Mesenteric fat pad (tissue), 1 donor: ENCODE measurements around the gene DMRTB1. TPM values are rescaled to one million over a fixed set of nuclear protein-coding genes. Genes with fewer than 3 reads are reported as not detected.
A peak's percentile ranks its signal among the peaks of the same experiment; 100 is the strongest.

Experiments used
- DNase-seq: peaks from one replicate; pipeline ENCODE4 v3.0.0-alpha.2; 2020; ENCODE audit warnings: low spot score
- long read RNA-seq: library from polyadenylated mRNA; unstranded; transcript quantifications from one replicate; pipeline ENCODE4 v2.0.0, GENCODE V29; 2020
- total RNA-seq: library from RNA; stranded (reverse); fragmentation: NEBNext Ultra II Directional; extraction: Animal tissue kit (Norgen Biotek cat#: 25700); gene quantifications from one replicate; pipeline ENCODE4 v1.2.1, GENCODE V29; 2021
- donor health status: DM: yes; HTN: yes; CAD: no.

Gene DMRTB1
- not detected for total RNA-seq
- long read RNA-seq: 0 reads

DNA sequence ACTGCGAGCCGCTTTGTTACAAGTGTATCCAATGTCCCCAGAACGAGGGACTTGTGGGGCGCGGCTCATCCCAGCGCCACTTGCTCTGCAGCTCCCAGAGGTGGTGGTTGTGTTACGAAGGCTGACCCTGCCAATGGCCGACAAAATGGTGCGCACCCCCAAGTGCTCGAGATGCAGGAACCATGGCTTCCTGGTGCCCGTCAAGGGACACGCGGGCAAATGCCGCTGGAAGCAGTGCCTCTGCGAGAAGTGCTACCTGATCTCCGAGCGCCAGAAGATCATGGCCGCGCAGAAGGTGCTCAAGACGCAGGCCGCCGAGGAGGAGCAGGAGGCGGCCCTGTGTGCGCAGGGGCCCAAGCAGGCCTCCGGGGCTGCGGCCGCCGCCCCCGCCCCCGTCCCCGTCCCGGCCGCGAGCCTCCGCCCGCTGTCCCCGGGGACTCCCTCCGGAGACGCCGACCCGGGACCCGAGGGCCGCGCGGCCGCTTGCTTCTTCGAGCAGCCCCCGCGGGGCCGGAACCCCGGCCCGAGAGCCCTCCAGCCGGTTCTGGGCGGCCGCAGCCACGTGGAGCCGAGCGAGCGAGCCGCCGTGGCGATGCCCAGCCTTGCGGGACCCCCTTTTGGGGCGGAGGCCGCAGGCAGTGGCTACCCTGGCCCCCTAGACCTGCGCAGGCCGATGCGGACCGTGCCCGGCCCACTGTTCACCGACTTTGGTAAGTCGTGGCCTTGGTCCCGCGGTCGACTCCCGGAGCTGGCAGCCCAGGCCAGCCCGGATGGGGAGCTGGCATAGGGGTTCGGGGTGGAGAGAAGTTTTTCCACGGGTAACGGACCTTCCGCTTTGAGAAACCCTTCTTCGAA, at the start of gene DMRTB1:
TSS of gene DMRTB1 (plus strand) at position 79 of the 855 bp plus-strand sequence. CDS start at position 134, 55 bp downstream.
- peak; percentile 74 for DNase-seq

DNA sequence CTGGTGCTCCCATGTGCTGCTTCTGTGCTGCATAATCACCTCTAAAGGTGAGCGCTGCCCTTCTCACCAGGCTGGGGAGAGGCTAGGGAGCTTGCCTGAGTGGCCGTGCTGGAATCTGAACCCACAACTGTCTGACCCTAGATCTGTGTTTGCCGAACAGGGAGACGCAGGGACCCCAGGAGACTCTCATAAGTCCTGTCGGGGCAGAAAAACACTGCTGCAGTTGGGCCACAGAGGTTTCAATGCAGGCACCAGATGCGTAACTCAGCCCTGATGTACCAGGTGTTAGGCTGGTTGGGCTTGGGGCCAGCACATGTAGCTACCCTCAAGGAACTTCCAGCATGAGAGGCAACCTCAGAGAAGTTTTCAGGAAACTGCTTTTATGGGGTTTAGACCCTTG, 49.5 kb upstream of the DMRTB1 start:
- DNase-seq: no peak

DNA sequence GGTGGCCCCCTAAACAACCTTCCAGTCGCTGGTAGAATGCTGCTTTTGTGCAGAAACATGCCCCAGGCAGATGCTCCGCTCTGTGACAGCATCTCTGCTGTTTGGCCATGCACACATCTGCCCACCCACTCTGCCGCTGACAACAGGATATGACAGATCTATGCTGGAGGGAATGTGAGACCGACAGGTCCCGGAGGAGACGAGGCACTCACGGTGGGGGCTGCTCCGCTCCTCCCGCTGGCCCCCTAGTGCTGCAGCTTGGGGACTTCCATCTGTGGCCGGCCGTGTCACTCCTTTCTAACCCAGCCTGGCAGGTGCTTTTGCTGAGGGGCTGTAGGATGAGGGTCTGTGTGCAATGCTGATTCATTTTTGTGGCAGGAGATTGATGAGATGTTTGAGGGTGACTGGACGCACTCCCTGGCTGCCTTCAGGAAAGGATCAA, 49.1 kb upstream of the DMRTB1 start:
- DNase-seq: no peak

DNA sequence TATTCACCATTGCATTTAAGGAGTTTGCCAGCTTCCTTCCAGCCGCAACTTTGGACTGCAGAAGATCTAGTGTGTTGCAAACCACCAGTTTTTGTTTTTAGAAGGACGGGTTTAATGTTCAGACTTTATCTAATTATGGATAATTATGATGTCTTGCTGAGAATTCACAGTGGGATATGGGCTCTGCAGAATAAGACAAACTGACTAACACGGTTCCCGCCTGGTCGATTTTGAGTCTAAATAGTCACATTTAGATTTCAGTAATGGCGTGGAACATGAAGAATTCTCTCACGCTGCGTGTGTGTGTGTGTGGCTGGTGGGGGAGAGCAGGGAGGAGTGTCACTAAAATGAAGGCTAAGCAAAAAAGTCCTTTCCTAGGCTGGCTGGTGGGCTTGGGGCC, 48.5 kb upstream of the DMRTB1 start:
- DNase-seq: no peak

DNA sequence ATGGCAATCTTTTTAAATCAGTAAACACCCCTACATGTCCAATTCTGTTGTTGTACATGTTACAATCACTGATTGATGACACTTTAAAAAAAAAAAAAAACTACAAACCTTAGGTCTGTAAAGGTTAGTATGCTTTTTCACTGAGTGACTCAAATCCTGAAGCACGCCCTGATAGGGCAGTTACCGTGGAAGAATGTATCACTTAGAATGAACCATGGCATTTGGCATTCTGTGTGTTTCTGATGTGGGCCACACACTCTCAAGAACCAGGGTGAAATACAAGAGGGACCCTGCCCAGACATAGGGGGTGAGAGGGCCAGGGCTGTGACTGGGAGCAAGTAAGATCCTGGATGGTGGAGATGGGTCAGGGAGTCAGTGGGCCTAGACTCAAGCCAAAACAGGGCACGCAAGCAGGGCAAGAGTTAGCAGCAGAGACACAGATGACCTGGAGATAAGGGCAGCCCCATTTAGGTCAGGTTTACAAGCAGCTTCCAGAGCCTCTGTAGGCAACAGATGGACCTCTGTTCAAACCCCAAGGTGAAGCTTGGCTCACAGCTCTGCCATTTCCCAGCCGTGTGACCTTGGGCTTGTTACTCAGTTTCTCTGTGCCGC, 47.6 kb upstream of the DMRTB1 start:
- no peak for DNase-seq

DNA sequence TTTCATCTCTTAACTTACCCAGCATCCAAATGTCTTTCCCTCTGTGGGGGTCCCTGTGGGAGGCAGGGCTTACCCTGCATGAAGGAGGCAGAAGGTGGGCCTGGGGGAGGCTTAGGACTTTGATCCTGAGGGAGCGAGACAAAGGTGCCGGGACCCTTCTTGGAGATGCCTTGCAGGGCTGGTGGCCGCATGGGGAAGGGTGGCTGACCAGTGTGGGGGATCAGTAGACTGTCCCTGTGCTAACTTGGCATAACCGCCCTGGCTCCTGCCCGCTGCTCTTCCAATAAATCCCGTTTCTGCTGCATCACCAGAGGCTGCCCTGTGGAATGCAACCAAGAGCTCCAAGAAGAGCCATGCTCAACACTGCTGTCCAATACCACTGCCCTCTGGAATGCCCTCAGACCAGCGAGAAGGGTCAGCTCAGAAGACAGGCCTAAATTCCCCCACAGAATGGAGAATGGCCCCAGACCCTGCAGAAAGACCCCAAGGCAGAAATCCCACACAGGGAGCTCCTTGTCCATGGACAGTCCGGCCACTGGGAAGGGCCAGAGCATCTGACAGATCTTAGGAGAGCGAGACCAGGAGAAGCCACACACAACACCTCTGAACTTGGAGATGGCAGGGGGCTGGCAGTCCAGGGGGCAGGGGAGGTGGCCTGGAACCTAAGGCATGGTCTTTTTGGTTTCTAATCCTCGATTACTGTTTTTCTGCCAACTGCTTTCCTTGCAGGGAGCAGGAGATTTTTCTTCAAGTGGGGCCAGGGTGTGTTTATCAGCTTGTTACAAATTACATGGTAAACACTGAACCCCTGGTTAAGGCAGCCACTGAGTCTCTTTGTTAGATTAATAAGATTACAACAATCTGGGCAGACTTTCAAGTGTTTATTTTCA, 46.7 kb upstream of the DMRTB1 start:
- no peak for DNase-seq

DNA sequence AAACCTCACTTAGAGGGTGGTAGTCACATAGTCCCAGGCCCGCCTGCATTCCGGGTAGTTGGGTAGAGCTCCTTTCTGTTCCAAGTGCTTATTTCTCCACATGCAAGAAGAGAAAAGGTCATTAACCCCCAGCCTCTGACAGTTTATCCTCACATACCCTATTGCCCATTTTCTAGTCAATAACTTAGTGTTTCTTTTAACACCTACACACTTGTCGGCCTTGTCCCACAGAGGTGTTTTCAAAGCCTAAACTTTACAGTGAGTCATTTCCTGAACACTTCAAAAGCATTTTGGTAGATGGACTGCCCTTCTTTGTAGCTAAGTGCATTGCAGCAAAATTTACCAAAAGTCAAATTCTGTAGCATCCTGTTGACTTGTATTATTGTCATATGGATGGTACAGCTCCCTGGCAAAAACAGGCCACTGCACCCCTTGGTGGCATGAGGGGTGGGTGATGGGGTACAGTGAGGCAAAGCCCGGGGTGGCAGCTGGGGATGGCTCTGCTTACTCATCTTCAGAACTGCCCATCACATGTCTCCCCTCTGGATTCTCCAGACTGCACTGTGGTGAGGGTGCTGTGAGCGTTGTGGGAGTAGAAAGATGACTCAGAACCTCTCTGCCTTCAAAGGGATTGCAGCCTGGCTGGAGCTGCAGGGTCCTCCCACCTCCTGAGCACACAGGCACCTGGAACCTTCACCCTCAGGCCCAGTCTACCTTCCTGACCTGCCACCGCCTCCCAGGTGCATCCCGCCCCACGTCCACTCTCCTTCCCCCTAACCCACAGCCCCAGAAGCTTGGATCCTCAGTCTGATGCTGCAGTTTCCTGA, 45.8 kb upstream of the DMRTB1 start:
- DNase-seq: no peak

DNA sequence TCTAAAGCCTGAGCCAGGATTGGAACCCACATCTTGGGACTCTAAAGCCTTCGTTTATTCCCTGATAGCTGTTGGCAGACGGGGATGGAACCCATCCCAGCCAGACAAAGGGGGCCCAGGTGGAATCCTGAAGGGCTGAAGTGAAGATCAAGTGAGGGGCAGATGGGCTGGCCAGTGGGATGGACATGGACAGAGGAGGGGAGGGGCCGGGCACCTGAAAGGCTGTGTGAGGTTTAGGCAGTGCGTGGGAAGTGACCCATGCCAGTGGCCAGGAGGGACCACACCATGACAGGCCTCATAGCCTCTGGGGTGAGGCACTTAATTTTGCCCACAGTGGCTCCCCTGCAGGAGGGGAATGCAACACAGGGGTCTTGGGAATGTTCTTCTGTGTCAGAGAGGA, 44.6 kb upstream of the DMRTB1 start:
- no peak for DNase-seq

DNA sequence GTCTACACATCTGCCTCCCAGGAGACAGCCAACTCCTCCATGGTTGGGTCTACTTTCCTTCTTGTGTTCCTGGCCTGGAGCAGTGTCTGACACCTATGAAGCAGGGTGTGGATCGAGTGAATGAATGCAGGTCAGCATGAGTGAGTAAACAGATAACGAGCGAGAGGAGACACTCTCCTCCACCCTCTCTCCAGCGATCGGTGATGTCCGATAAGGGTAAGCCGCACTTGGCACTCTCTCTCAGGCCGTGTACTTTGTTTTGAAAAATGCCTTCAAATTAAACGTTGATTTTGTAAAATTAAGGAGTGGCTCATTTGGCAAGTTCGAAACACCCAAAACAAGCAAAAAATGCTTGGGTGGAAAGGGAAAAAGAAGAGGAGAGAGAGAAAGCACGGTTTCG, 43.8 kb upstream of the DMRTB1 start:
- DNase-seq: no peak

DNA sequence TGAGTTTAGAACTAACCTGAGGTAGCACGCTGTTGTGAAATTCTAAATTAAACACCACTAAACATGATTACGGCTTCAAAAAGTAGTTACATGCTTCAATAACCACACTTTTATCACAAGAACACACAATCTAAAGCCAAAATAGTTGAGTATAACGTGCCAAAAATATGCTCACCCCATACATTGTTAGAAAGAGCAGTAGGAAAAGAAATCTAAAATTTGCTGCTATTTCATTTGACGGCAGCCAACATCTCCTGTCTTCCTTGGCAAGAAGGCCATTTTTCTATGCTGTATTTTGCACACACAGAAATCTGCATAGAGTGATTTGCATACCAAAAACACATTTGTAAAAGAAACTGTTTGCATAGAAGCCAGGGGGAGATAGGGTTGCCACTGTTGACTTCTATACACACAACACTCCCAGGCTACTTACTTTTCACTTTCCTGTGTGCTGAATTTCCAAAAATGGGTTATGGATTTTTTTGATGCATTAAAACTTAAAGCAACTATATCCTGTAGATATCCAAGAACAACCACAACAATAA, 42.9 kb upstream of the DMRTB1 start:
- DNase-seq: no peak

DNA sequence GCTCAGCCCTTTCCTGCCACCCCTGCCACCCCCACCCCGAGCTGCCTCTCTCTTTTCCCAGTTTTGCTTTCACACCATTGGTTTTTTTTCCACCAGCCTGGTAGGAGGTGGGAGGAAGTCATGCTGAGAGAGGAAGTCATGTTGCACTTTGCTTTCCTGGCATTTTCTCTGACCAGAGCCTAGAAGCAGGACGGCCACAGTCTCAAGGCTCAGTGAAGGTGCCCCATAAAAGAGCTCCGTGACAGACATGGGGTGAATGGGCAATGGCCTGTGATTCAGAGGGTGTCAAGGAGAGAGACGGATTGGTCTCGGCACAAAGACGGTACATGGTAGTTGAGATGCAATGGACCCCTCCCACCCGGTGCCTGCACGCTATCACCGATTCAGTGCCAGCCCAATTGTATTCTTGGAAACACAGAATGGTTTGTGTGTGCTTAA, 42.1 kb upstream of the DMRTB1 start:
- DNase-seq: no peak

DNA sequence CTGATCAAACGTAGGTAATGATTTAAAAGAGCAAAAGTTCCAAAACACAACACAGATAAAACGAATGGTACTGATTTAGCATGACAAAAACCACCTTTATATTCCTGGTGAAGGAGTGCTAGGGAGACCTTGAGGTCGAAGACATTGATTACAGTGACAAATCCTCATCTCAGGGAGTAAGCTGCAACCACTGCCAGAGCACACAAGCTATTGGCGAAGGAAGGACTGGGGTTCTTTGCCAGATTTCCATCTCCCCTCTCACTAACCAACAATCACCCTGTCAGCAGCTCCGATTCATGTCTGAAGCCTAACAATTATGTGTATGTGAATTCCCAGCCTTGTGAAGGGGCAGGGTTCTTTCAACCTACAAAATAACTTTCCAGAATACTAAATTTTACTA, 40.2 kb upstream of the DMRTB1 start:
- no peak for DNase-seq

DNA sequence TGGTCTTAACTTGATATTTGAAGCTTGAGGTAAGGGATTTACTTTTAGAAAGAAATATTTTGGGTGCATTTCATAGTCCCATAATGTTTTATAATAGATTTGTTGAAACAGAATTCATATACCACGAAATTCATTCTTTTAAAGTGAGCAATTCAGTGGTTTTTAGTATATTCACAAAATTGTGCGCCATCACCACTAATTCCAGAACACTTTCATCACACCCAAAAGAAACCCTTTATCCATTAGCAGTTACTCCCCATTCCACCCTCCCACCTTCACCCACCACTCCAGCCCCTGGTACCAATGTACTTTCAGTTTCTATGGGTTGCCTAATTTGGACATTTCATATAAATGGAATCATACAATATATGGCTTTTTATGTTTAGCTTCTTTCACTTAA, 38.9 kb upstream of the DMRTB1 start:
- no peak for DNase-seq

DNA sequence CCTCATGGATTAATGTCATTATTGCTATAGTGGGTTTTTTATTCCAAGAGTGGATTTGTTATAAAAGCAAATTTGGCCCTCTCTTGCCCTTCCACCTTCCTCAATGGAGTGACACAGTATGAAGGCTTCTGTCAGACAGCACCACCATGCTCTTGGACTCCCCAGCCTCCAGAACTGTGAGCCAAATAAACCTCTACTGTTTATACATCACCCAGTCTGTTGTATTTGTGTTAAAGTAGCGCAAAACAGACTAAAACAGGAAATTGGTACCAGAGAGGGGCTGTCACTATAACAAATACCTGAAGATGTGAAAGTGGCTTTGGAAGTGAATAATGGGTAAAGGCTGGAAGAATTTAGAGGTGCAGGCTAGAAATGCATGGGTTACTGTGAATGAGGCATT, 38.0 kb upstream of the DMRTB1 start:
- DNase-seq: no peak

DNA sequence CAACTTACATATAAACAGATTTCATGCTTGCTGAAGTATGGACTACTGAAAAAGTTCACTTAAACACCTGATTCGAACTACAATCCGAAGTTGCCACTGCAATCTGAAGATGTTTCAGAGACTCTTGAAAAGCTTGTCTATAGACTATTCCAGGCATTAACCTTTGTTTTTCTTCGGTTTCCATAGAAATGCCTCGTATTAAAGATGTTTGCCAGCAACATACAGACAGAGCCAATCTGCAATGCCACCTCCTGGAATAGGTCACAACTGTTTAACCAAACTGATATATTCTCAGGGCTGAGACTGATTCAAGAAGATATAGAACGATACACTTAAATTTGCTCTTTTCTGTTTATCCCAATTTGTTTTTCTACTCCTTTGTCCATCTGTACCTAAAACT, 28.9 kb upstream of the DMRTB1 start:
- DNase-seq: no peak

DNA sequence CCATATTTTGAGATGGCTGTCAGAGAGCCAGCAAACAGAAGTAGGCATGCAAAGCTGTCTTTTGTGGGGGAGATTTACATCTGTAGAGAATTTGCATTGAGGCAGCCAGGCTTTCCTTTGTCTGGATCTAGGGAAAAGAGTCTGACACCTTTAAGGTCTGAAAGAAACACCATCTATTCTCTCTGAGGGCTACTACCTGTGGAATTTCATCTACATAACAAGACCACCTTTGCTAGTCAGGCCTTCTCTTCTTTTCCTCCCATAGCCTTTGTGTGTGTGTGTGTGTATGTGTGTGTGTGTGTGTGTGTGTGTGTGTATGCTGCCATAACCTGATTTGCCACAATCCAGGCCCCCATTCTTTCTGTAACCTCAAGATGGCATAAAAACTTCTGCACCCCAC, 28.4 kb upstream of the DMRTB1 start:
- DNase-seq: no peak

DNA sequence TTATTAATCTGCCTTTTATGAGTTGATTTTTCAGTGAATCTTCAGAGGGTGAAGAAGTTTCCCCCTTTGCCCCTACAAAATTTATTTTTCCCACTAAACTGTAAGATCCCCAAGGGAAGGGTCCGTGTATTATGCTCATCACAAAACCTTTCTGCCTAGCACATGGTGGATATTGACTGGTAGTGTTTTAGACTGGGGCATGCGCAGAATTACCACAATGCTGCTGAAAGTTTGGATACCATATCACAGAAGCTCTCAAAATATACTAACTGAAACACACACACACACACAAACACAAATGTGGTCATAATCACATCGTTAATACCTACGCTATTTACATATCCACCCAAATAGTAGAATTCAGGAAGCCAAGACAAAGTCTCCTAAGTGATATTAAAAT, 28.0 kb upstream of the DMRTB1 start:
- DNase-seq: no peak

DNA sequence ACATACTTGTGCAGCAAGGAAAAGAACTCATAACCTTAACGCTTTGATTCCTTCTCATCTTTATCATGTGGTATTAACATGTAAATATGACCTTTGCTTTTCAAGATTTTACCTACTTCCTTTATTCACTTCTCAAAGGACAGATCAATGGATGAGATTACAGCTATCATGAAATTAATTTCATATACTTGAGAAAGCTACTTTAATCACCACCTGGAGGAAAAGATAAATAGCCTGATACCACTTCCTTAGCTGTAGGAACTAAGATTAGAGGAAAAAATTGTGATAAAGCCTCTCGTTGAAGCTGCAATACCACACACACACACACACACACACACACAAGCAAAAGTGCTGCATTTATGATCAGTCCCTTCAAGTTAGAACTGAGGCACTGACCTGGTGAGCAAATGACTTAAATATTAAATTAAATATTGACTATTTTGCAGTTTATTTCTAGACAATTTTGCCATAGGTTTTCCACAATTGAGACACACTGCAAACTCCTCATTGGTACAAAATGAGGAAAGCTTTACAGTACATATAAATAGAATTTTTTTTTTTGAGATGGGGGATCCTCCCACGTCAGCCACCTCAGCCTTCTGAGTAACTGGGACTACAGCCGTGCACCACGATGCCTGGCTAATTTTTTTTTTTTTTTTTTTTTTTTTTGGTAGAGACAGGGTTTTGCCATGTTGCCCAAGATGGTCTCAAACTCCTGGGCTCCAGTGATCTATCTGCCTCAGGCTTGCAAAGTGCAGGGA, 27.2 kb upstream of the DMRTB1 start:
- DNase-seq: no peak

DNA sequence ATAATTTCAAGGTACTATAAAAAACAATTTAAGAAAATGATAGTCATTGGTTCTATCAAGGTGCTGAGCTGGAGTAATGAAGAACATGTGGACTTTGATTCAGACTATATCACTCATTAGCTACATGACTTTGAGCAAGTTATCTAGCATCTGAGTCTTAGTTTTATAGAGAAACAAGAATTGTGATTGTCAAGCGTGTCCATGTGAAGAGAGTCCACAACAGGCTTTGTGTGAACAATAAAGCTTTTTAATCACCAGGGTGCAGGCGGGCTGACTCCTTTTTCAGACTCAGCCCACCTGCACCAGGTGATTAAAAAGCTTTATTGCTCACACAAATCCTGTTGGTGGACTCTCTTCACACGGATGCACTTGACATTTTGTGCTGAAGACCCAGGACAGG, 26.6 kb upstream of the DMRTB1 start:
- DNase-seq: no peak
